HL-60 (cell line): Measurements from ENCODE around the gene CTR9.

ENCODE experiments used
- DNase-seq, 2 experiments: peaks; one replicate each; pipeline ENCODE4 v3.0.0-alpha.2; 2010 to 2020; ENCODE audit warnings: low read depth in 1 of 2, low spot score in 1 of 2
- H3K27ac ChIP-seq: fragments of 250-450 bp; sonication (Bioruptor Pico); replicated peaks from 2 replicates; pipeline ENCODE4 v1.5.1; 2020; ENCODE audit warnings: mild to moderate bottlenecking, moderate library complexity
- H3K27me3 ChIP-seq: fragments of 250-450 bp; sonication (Bioruptor Pico); 2 replicates; pipeline ENCODE4 v1.5.1; 2021; ENCODE audit warnings: mild to moderate bottlenecking, moderate library complexity; ENCODE audit not compliant: insufficient read depth, poor library complexity, severe bottlenecking
- H3K4me3 ChIP-seq: replicated peaks from 2 replicates; pipeline ENCODE4 v1.5.1; 2011; ENCODE audit warnings: mild to moderate bottlenecking, control low read depth, low read length; ENCODE audit not compliant: insufficient read depth
- GABPA ChIP-seq: IDR thresholded peaks from 2 replicates; pipeline ENCODE4 v1.6.1; 2012; ENCODE audit warnings: low read depth
- POLR2AphosphoS5 ChIP-seq: IDR thresholded peaks from 2 replicates; pipeline ENCODE4 v1.6.1; 2012; ENCODE audit warnings: low read depth
- REST ChIP-seq: IDR thresholded peaks from 2 replicates; pipeline ENCODE4 v1.6.1; 2012; ENCODE audit warnings: low read depth; ENCODE audit not compliant: insufficient replicate concordance
- SPI1 ChIP-seq: IDR thresholded peaks from 2 replicates; pipeline ENCODE4 v1.6.1; 2012; ENCODE audit warnings: low read depth, mild to moderate bottlenecking, borderline replicate concordance
- TF ChIP-seq, protein P1 (sequence below): IDR thresholded peaks from one replicate; pipeline ENCODE4 v1.5.1; 2011; ENCODE audit warnings: low read length, control low read depth, inconsistent platforms; ENCODE audit not compliant: insufficient read depth

Gene CTR9

GRCh38 chr11:10761085-10761698, 10.1 kb downstream of the CTR9 start:
- Histone ChIP-seq H3K27me3 (no peaks in the 10 kb centered on the region), H3K27ac (no peak overlapping the region)
- DNase-seq: no peak

DNA sequence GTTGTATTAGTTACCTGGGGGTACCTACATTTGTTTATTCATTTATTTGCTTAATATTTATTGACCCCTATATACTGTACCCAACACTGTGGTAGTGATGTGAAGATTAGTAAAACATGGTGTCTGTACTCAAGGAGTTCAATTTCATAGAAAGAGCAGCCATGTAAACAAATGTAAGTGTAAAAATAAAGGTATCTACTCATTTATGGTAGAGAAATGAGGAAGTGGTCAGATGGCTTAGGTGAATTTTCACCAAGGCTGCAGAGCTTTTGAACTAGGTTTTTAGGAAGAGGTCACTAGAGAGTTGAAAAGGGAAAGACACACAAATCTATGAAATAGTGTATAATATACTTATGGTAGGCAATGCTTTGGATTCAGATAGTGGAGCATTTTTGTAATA, 11.1 kb downstream of the CTR9 start:
- no peaks in the 10 kb centered on the region for H3K27me3 ChIP-seq
- H3K27ac ChIP-seq: no peak overlapping the region
- TF ChIP-seq SPI1 (peak; percentile 97), REST (no peak)
- no peak overlapping the region for H3K4me3 ChIP-seq
- DNase-seq: peak in 1 of 2 experiments; percentile 51

More at GRCh38 chr11:10761085-10761698, 10.1 kb downstream of the CTR9 start:
- no peak overlapping the region for H3K4me3 ChIP-seq
- TF ChIP-seq, protein P1, sequence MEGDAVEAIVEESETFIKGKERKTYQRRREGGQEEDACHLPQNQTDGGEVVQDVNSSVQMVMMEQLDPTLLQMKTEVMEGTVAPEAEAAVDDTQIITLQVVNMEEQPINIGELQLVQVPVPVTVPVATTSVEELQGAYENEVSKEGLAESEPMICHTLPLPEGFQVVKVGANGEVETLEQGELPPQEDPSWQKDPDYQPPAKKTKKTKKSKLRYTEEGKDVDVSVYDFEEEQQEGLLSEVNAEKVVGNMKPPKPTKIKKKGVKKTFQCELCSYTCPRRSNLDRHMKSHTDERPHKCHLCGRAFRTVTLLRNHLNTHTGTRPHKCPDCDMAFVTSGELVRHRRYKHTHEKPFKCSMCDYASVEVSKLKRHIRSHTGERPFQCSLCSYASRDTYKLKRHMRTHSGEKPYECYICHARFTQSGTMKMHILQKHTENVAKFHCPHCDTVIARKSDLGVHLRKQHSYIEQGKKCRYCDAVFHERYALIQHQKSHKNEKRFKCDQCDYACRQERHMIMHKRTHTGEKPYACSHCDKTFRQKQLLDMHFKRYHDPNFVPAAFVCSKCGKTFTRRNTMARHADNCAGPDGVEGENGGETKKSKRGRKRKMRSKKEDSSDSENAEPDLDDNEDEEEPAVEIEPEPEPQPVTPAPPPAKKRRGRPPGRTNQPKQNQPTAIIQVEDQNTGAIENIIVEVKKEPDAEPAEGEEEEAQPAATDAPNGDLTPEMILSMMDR: no peak
- TF ChIP-seq GABPA: no peak
- no peak for TF ChIP-seq POLR2AphosphoS5
- no peak for TF ChIP-seq SPI1
- no peak for TF ChIP-seq REST

GRCh38 chr11:10762913-10763421, 11.9 kb downstream of the CTR9 start:
- H3K27ac ChIP-seq: no peak overlapping the region
- no peaks in the 10 kb centered on the region for H3K27me3 ChIP-seq
- no peak overlapping the region for H3K4me3 ChIP-seq
- TF ChIP-seq REST (no peak), GABPA (no peak), POLR2AphosphoS5 (no peak), SPI1 (no peak)
- TF ChIP-seq, protein P1: no peak
- no peak for DNase-seq
